Nephron progenitor cell (in vitro differentiated cells): ENCODE results near the gene ALPK3.

Experiments used
- DNase-seq: peaks from one replicate; pipeline ENCODE4 v3.0.0; 2021
- H3K27ac Mint-ChIP-seq: 2 replicates; pipeline ENCODE4 v1.8.0; 2021; ENCODE audit warnings: mild to moderate bottlenecking, moderate library complexity, mixed read lengths
- H3K27me3 Mint-ChIP-seq: 2 replicates; pipeline ENCODE4 v1.8.0; 2021; ENCODE audit warnings: mild to moderate bottlenecking, low read depth, mixed read lengths; ENCODE audit not compliant: poor library complexity
- H3K36me3 Mint-ChIP-seq: 2 replicates; pipeline ENCODE4 v1.8.0; 2021; ENCODE audit warnings: low read depth, mixed read lengths
- H3K4me1 Mint-ChIP-seq: 2 replicates; pipeline ENCODE4 v1.8.0; 2021; ENCODE audit warnings: mixed read lengths
- H3K4me3 Mint-ChIP-seq: 2 replicates; pipeline ENCODE4 v1.8.0; 2021; ENCODE audit warnings: mild to moderate bottlenecking, moderate library complexity, mixed read lengths
- H3K9me3 Mint-ChIP-seq: 2 replicates; pipeline ENCODE4 v1.8.0; 2021; ENCODE audit warnings: mild to moderate bottlenecking, moderate library complexity, mixed read lengths
- TF ChIP-seq, protein P1 (sequence below): fragments of 200-600 bp; sonication (generic); IDR thresholded peaks from 2 replicates; pipeline ENCODE4 v1.5.0; 2021; ENCODE audit warnings: antibody characterized with exemption

The ALPK3 gene

GRCh38 chr15:84857418-84858004 lies 40.4 kb downstream of the ALPK3 start:
- peaks cover 14% of the 10 kb centered on the region for H3K36me3 Mint-ChIP-seq
- H3K9me3 Mint-ChIP-seq, result no peaks in the 10 kb centered on the region
- no peak overlapping the region for H3K4me3 Mint-ChIP-seq
- TF ChIP-seq, protein P1, sequence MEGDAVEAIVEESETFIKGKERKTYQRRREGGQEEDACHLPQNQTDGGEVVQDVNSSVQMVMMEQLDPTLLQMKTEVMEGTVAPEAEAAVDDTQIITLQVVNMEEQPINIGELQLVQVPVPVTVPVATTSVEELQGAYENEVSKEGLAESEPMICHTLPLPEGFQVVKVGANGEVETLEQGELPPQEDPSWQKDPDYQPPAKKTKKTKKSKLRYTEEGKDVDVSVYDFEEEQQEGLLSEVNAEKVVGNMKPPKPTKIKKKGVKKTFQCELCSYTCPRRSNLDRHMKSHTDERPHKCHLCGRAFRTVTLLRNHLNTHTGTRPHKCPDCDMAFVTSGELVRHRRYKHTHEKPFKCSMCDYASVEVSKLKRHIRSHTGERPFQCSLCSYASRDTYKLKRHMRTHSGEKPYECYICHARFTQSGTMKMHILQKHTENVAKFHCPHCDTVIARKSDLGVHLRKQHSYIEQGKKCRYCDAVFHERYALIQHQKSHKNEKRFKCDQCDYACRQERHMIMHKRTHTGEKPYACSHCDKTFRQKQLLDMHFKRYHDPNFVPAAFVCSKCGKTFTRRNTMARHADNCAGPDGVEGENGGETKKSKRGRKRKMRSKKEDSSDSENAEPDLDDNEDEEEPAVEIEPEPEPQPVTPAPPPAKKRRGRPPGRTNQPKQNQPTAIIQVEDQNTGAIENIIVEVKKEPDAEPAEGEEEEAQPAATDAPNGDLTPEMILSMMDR, result no peak
- no peak overlapping the region for H3K27ac Mint-ChIP-seq
- no peak for DNase-seq
- H3K27me3 Mint-ChIP-seq, result no peaks in the 10 kb centered on the region
- H3K4me1 Mint-ChIP-seq, result peaks cover 10% of the 10 kb centered on the region

DNA sequence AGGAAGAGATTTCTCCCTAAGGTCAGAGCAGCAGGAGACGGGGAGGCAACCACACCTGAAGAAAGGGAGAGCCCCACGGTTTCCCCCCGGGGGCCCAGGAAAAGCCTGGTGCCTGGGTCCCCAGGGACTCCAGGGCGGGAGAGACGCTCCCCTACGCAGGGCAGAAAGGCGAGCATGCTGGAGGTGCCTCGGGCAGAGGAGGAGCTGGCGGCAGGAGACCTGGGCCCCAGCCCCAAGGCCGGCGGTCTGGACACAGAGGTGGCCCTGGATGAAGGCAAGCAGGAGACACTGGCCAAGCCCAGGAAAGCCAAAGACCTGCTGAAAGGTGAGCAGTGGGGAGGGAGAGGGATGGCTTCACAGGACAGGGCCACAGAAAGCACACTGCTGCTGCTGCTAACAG lies 41.1 kb downstream of the ALPK3 start:
- no peak for DNase-seq
- Mint-ChIP-seq H3K36me3 (peaks cover 8% of the 10 kb centered on the region), H3K27ac (no peak overlapping the region), H3K4me3 (no peak overlapping the region), H3K4me1 (peaks cover 10% of the 10 kb centered on the region), H3K27me3 (no peaks in the 10 kb centered on the region), H3K9me3 (no peaks in the 10 kb centered on the region)
- TF ChIP-seq, protein P1, result no peak

DNA sequence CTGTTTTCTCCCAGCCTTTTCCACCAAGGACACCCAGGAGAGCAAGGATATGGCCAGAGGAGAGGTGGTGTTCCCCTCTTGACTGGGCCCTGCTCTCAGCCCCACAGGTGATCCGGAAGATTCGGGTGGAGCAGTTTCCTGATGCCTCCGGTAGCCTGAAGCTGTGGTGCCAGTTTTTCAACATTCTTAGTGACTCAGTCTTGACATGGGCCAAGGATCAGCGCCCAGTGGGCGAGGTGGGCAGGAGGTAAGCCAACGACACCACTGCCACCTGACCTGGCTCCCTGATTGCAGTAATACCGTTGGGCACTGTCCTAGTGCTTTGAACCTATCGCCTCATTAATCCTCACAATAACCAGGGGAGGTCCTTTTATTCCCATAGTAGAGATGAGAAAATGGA lies 42.0 kb downstream of the ALPK3 start:
- Mint-ChIP-seq H3K27ac (no peak overlapping the region), H3K4me3 (no peak overlapping the region), H3K9me3 (no peaks in the 10 kb centered on the region)

GRCh38 chr15:84859651-84860050 lies 42.5 kb downstream of the ALPK3 start:
- Mint-ChIP-seq H3K4me1 (peaks cover 8% of the 10 kb centered on the region), H3K27ac (no peak overlapping the region), H3K9me3 (no peaks in the 10 kb centered on the region), H3K27me3 (no peaks in the 10 kb centered on the region), H3K4me3 (no peak overlapping the region), H3K36me3 (peaks cover 8% of the 10 kb centered on the region)
- DNase-seq, result no peak
- TF ChIP-seq, protein P1, result no peak

More for the DNA sequence above, 42.0 kb downstream of the ALPK3 start:
- TF ChIP-seq, protein P1, result no peak
- Mint-ChIP-seq H3K4me1 (peaks cover 10% of the 10 kb centered on the region), H3K27me3 (no peaks in the 10 kb centered on the region), H3K36me3 (peaks cover 8% of the 10 kb centered on the region)
- DNase-seq, result no peak

GRCh38 chr15:84861781-84862180 lies 44.6 kb downstream of the ALPK3 start:
- Mint-ChIP-seq H3K4me1 (no peaks in the 10 kb centered on the region), H3K9me3 (no peaks in the 10 kb centered on the region), H3K4me3 (no peak overlapping the region), H3K27me3 (no peaks in the 10 kb centered on the region), H3K36me3 (peaks cover 3% of the 10 kb centered on the region), H3K27ac (no peak overlapping the region)
- TF ChIP-seq, protein P1, result no peak
- no peak for DNase-seq
